Measurements from ENCODE around the gene ZNF200. TPM values are rescaled to one million over a fixed set of nuclear protein-coding genes. Genes with fewer than 3 reads are reported as not detected.
"Not testable (repeated sequence)": the region's sequence is repeated elsewhere in the genome, so short reads cannot be mapped to it uniquely, and the experiment has no call there.

ZNF200 gene, protein sequence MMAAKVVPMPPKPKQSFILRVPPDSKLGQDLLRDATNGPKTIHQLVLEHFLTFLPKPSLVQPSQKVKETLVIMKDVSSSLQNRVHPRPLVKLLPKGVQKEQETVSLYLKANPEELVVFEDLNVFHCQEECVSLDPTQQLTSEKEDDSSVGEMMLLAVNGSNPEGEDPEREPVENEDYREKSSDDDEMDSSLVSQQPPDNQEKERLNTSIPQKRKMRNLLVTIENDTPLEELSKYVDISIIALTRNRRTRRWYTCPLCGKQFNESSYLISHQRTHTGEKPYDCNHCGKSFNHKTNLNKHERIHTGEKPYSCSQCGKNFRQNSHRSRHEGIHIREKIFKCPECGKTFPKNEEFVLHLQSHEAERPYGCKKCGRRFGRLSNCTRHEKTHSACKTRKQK
- polyA plus RNA-seq (ENCODE audit: insufficient read length), result 5.9 TPM

DNA sequence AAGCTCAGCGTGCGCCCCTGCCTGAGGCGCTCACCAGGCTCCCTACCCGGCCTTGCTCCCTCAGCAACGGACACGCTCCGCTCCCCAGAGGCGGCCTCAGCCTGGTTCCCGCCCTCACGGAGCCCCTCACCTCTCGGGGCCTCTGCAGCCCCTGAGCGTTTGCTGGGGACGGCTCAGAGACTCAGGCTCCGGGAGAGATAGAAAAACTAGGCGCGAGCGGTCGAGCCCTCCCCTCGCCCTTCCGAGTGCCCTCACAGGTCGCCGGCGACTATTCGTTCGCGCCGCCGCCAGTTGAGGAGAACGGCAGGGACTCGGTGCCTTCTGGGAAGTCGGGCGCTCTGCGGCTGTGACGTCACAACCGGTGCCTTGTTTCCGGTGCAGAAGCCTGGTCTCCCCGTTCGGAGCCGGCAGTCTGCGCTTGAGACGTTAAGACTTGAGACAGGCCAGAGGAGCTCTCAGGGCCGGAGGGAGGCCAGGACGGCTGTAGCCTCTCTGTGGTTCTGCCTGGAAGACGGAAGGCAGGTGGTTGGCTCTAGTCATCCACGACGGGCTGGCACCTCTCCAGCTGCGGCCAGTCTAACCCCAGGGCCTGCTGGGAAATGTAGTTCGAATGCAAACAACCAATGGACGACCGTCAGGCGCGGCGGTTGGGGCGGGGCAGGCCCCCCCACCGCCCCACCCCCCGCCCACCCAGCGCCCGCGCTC, at the start of gene ZNF200:
ZNF200 (minus strand) TSS at position 302 of the 705 bp plus-strand sequence. CDS start 1,403 bp downstream, outside the sequence.
- peak; percentile 95 for DNase-seq

DNA sequence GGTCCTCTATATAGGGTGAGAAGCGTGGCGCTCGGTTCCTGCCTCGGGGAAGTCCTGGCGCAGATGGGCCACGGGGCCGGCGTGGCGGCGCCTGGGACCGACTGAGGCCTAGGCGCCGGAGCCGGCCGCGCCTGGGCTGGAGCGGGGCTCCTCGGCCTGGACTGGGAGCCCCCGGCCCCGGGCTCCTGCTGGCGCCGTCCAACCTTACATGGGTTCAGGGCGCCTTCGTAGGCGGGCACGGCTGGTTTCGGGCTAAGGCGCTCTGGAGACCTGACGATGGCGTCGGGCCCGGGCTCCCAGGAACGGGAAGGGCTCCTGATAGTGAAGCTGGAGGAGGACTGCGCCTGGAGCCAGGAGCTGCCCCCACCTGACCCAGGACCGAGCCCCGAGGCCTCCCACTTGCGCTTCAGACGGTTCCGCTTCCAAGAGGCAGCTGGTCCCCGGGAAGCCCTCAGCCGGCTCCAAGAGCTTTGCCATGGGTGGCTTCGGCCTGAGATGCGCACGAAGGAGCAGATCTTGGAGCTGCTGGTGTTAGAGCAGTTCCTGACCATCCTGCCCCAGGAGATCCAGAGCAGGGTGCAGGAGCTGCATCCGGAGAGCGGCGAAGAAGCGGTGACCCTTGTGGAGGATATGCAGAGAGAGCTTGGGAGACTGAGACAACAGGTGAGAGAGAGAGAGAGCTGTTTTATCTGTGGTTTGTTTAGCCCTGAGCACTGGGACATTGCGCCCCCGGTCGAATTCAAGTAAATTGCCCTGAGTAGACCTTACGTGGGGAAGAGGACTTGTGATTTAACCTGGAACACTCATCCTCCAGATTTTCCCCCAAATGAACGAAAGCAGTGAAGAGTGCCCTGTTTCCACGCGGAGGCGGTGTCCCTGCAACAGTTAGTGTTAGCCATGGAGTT, 48.8 kb upstream of the ZNF200 start:
- DNase-seq, result no peak

DNA sequence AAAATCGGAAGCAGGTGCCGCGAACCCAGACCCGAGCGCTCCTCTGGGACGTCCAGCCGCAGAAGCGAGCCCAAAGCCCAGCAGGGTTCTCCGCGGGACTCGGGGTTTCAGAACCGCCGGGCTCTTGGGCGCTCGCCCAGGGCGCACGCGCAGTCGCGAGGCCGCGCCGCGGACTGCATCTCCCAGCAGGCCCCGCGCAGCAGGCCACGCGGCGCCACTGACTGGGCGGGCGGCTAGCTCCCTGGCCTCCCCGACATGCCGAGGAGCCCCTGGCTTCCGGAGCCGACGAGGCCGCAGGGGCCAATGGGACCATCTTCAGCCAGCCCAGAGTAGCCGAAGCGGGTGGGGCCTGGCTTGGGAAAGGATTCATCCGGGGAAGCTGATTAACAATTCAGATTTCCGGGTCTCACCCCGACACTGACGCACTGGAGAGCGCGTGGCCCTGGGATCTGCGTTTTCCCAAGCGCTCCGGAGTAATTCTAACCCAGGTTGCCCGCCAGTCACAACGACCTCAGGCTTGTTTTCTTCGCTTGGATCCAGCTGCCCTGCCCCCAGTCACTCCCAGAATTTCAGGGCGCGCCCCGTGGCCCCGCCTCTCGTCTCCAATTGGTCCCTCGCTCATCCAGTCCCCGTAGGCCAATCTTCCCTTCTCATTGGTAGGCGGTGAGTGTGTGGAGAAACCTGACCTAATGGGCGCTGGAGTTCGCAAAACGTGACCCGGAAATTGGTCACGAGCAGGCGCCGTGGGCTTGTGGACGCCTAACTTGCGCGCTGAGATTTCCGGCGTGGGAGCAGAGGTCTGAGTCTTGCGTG, 48.0 kb upstream of the ZNF200 start, which contains the start of gene ZNF263:
ZNF263 (plus strand) TSS at position 762 of the 813 bp plus-strand sequence. CDS start 328 bp downstream, outside the sequence.
- peak; percentile 97 for DNase-seq

DNA sequence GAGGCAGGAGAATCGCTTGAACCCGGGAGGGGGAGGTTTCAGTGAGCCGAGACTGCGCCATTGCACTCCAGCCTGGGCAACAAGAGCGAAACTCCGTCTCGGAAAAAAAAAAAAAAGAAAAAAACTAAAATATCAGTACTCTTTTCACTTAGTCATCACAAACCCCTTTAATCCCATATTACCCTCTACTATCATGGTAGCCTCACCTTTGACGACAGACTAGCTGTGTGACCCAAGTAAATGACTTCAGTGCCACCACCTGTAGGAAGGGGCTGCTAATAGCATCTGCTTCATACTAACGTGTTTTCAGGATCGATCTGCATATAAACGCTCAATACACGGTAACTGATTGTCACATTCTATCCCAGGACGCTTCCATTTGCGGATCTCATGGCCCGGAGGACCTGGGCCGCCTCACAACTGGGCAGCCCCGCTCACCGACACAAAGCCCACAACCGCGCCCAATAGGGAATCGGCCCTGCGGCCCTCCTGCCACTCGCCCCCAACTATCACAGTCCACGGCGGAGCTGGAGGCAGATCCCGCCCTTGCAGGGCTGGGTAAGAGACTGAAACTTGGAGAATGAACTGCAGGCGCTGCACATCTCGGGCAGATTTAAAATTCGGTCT, 47.3 kb upstream of the ZNF200 start:
- DNase-seq, result no peak

DNA sequence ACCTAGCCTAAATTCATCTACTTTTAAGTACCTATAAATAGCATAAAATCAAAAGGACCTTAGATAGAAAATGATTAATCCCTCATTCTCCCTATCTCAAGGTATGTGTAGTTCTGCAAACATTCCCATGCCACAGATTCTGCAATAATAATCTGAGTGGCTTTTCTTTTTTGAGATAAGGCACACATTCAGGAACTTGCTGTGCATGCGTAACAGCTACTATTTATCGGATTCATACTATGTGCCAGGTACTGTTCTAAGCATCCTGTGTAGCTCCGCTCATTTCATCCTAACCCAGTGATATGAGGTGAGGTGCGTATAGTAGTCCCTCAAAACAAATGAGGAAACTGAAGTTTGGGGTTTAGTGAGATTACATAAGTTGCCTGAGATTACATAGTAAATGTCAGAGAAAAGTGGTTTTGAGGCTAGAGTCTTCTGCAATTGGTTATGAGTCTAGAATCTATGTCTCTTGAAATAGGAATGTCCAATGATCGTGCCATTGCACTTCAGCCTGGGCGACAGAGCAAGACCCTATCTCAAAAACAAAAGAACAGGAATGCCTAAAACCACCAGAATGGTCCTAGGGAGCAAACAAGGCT, 46.4 kb upstream of the ZNF200 start:
- no peak for DNase-seq

DNA sequence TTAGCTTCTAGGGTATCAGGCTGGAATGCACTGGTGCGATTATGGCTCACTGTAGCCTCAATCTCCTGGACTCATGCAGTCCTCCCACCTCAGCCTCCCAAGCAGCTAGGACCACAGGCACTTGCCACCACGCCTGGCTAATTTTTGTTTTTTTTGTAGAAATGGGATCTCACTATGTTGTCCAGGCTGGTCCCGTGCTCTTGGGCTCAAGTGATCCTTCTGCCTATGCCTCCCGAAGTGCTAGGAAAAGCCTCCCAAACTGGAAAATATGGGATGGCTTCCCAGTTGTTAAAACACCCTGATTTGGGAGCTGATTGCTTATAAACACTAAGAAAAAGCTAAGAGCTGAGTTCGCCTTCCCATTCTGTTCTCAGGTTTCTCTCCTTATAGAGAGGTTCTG, 41.7 kb upstream of the ZNF200 start:
- DNase-seq, result no peak

DNA sequence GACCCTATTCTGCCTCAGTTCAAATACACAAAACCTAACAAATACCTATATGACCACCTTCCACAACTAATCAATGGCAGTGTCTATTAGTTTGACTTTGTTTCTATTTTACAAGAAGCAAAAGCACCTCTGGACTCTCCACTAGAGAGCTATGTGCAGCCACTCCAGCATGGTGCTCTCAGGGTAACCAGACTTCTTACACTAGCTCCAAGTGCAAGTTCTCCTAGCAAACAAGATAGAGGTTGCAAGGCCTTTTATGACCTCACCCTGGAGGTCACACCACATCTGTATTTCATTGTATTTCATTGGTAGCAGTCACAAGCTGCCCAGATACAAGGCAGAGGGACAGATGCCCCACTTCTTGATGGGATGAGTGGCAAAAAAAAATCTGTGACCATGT, 40.0 kb upstream of the ZNF200 start:
- no peak for DNase-seq

DNA sequence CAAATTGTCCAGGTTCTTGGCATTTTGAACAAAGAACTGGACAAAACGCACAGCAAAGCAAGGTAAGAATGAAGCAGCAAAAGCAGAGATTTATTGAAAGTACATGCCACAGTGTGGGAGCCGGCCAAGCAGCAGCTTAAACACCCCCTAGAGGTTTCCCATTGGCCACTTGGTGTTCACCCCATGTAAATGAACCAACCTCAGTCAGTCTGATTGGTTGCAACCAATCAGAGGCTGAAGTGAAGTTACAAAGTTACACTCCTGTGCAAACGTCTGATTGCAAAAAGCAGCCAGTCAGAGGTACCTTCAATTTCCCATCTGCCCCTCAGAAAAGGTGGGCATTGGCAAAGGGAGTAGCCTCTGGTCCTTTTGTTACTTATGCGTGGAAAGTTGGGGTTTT, 39.5 kb upstream of the ZNF200 start:
- no peak for DNase-seq

DNA sequence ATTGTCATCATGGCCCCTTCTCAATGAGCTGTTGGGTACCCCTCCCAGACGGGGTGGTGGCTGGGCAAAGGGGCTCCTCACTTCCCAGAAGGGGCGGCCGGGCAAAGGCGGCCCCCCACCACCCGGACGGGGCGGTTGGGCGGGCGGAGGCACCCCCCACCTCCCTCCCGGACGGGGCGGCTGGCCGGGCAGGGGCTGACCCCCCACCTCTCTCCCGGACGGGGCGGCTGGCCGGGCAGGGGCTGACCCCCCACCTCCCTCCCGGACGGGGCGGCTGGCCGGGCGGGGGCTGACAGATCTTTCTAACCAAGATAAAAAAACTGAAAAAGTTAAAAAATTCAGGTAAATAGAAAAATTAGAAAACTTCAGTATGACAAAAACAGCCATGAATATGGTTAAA, 36.3 kb upstream of the ZNF200 start:
- DNase-seq, result not testable (repeated sequence)

DNA sequence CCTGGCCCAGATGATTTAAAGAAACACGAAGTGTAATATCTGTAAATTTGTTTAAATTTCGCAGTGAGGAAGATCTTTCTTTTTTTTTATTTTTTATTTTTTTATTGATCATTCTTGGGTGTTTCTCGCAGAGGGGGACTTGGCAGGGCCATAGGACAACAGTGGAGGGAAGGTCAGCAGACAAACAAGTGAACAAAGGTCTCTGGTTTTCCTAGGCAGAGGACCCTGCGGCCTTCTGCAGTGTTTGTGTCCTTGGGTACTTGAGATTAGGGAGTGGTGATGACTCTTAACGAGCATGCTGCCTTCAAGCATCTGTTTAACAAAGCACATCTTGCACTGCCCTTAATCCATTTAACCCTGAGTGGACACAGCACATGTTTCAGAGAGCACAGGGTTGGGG, 35.8 kb upstream of the ZNF200 start:
- not testable (repeated sequence) for DNase-seq

DNA sequence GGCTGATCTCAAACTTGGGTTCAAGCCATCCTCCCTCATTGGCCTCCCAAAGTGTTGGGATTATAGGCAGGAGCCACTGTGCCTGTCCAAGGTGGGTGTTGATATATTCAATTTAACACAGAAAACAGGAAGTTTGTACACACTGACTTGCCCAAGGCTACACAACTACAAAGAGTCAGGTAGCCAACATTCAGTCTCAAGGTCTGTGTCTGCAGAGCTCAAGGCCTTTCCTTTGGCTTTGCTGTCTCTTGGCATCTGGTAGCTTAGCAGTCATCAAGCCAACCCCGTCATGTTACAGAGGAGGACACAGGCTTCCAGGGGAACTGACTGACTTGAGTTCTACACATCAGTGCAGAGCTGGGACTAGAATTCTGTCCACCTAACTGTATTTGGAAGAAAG, 33.3 kb upstream of the ZNF200 start:
- no peak for DNase-seq

DNA sequence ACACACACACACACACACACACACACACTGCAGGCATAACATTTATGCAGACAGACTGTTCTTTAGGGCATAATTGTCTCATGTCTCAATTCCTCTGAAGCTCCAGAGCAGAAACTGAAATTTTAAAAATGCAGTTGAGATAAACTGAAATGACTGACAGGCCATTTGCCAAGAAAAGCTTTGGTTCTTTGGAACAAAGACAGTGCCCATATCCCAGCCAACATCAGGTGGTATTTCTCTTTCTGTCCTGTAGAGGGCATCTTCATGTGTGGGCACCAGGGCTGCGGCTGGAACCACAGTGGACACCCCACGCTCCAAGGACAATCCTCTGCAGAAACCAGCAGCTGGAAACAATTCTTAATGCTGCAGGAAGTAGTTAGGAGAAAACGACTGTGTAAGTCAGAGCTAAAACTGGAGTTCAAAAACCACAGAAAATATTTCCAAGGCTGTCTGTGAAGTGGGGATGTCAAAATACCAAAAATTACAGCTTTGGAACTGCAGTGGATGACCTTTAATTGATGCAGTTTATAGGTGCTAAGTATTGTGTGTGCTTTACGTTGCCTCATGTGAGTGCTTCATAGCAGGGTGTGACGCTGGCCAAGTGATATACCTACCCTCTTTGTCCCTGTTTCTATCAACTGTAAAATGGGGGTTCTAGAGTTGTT, 32.0 kb upstream of the ZNF200 start:
- peak; percentile 10 for DNase-seq

DNA sequence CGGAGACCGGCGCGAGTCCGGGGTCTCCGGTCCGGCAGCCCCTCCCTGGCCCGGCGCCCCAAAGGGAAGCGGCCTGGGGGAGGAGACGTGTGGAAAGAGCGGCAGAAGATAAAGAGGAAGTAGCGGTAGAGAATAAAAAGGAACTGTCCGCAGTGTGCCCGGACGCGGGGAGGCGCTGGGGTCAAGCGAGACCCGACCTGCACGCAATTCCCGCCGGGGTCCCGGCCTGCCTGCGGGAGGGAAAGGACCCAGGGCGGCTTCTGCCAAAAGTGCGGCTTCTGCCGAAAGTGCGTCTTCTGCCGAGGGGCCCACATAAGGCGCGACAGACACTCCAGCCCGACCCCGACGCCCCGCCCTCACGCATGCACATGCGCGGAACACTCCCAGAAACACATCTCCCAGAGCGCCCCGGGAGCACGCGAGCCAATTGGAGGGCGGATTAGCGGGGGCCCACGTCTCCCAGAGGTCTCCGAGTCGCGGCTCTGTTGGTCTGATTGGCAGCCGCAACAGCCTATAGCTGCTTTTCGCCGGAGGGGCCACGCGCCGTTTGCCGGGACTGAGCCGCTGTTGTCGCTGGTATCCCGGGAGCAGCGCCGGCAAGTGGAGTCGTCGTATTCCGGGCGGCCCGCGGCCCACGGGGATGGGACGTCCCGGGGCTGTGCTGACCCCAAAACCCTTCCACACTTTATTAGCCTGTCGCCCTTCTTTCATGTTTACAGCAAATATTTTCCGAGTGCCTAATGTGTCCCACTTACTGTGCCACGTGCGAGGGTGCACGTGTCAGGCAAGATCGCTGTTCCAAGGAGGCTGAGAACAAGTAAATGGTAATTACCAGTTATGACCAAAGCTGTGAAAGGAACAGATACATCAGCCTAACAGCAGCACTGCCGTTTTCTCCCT, 29.4 kb upstream of the ZNF200 start:
- peak; percentile 96 for DNase-seq

DNA sequence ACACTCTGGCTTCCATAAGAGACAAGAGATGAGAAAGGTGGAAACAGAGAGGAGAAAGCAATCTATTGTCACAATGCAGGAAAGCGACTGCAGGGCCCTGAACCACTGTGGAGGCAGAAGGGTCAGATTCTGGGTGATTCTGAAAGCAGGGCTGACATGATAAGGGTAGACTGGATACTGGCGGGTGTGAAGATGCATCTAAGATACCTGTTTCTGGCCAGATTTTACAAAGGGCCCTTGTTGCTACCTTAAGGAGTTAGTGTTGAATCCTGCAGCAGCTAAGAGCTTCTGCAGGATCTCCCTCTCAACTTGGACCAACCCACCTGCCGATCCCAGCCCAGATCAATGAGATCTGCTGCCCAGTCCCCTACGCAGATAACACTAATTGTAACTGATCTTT, 27.6 kb upstream of the ZNF200 start:
- no peak for DNase-seq

DNA sequence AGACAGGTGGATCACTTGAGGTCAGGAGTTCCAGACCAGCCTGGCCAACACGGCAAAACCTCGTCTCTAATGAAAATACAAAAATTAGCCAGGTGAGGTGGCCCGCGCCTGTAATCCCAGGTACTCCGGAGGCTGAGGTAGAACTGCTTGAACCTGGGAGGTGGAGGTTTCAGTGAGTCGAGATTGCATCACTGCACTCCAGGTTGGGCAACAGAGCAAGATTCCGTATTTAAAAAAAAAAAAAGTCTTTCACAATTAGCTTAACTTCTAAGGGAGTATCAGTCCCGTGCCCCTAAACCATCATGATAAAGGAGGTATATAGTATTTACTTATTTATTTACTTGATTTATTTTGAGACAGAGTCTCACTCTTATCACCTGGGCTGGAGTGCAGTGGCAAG, 24.9 kb upstream of the ZNF200 start:
- DNase-seq, result no peak

DNA sequence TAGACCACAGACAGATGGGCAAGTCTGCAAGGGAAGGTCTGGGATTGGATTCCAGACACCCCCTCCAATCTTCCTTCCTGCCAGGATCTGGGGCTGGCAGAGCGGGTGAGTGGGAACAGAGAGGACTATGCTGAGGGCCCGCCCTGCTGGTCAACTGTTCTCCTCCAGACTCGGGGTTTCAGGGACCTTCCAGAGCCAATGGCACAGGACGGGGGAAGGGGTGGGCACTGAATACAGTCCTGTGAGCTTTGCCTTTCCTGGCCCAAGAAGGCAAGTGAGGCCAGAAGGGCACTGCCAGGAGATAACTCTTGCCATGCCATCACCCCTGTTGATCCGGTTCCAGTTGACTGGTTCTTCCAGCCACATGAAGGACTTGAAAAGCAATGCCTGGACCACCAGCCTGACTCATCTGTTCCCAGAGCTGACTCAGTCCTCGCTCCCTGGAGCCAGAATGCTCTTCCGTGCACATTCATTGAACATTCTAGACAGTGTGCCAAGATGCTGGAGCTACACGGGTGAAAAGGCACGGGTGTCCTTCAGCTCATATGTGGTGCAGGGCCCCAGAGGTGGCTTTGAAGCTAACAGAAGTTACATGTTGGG, 22.0 kb upstream of the ZNF200 start:
- no peak for DNase-seq

DNA sequence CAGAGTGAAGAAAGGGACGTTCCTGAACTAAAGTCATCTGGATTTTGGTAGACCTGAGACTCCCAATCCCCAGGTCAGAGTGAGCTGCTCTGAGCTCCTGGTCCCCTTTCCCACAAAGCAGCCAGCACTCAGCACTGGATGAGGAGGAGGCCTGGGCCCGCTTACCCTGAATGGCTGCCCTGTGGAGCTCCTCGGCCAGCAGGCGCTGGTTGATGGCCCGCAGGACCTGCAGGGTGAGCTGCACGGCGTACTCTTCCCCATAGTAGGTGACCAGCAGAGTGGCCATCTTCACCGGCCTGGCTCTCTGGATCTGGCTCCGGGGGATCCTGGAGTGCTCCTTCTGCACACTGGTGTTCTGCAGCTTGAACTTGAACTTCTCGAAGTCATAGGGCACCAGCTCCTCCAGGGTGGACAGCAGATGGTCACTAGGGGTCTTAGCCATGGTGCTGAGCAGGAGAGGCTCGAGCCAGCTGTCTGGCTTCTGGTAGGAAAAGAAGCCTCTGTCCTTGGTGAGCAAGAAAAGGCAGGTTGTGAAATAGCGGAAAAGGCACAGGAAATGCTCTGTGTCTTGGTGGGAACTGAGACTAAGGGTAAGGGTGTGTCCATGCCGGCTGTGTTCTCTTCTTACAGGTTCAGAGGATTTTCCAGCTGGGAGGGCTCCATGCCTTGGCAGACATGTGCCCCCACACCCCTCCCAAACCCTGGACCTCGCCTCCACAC, 21.3 kb upstream of the ZNF200 start, which contains the start of gene MEFV:
MEFV (minus strand) TSS at position 488 of the 720 bp plus-strand sequence; CDS start at position 442, 46 bp downstream.
- DNase-seq, result no peak

DNA sequence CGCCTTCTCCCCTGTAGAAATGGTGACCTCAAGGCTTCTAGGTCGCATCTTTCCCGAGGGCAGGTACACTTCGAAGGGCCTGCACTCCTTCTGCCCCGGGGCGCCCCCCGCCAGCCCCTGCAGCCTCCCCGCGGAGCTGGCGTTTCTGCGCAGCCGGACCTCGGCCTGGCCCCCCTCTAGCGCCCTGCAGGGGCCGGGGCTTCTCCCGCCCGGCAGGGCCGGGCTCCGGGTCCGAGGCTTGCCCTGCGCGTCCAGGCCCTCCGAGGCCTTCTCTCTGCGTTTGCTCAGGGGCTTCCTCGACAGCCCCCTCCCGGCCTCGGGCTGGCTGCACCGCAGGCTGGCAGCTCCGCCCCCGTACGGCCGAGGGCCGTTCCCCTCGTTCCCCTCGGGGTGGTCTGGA, 19.4 kb upstream of the ZNF200 start:
- no peak for DNase-seq
